ENCODE results near the gene GBGT1. TPM values are rescaled to one million over a fixed set of nuclear protein-coding genes. Genes with fewer than 3 reads are reported as not detected.

The GBGT1 gene
- total and polyA plus RNA-seq, 9 of the 15 experiments (the other 6 are each of a cell fraction or from before 2014, with no cell fraction given): 0.55 to 25.8 (median 13.7) TPM

DNA sequence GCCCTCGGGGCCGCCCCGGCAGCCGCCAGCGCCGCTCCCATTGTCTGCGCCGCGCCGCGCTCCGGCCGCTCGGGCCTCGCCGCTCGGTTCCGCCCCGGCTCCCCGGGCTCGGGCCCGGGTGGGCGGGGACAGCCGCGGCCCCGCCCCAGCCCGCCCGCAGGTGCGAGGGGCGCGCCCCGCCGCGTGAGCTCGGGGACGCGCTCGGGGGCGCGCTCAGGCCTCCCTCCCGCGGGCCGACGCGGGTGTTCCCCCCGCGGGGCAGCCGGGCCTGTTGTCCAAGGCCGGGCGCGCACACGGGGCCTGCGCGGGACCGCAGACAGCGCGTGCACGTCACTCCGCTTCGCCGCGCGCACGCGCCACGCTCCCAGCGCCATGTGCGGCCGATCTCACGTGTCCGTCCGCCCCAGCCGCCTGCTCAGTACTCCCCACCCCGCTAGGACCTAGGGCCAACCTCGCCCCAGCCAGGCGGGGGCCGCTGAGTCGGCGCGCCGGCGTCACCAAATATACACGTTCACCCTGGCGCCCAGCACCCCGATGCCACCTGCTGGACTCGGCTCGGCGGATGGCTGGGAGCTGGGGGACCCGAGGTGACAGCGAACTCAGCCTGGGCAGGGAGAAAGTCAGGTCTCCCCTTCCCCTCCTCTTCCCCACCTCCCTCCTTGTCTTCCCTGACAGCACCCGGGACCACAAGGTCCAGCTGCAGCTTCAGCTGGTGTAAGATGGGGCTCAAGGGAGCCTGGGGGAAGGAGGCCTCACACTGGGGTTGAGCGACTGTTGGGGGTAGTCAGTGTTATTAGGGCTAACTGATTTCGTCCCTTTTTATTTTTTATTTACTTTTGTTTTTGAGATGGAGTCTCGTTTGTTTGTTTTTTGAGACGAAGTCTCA is 14.3 kb downstream of the GBGT1 start (continued):
- TF ChIP-seq ZNF324 (CRISPR knock-in tag; IDR thresholded peaks at IDR 0.05) (peak; percentile 47; the same call in 1 of the 2 replicates), NFE2L1 (tag; IDR thresholded peaks at IDR 0.05; ENCODE audit: borderline replicate concordance, low read depth) (no peak), NCOA1 (IDR thresholded peaks at IDR 0.05; ENCODE audit: low read depth) (no peak), TCF7 (IDR thresholded peaks at IDR 0.05; ENCODE audit: borderline replicate concordance) (0 out of 2 replicates have a peak, but pooled peaks have one; percentile 58), RBM14 (IDR thresholded peaks at IDR 0.05; ENCODE audit: borderline replicate concordance, insufficient read depth, low read depth, low read length) (no peak), ZNF75A (CRISPR knock-in tag; IDR thresholded peaks at IDR 0.05) (no peak), ZNF165 (CRISPR knock-in tag; IDR thresholded peaks at IDR 0.05; ENCODE audit: borderline replicate concordance) (0 out of 2 replicates have a peak, but pooled peaks have one; percentile 60), PTRF (tag; IDR thresholded peaks at IDR 0.05) (no peak), YBX1 (IDR thresholded peaks at IDR 0.05) (no peak), LARP7 (IDR thresholded peaks at IDR 0.05) (peak; percentile 28; the same call in 1 of the 2 replicates), RBM25 (IDR thresholded peaks at IDR 0.05; ENCODE audit: low read depth, low read length, severe bottlenecking) (no peak), MAZ (CRISPR knock-in tag; conservative IDR thresholded peaks at IDR 0.05 in 1 of 2, IDR thresholded peaks at IDR 0.05 in 1 of 2) (peak; percentile 97 to 98), MTA3 (IDR thresholded peaks at IDR 0.05; ENCODE audit: borderline replicate concordance) (peak; percentile 82; the same call in 1 of the 2 replicates), TRIM24 (IDR thresholded peaks at IDR 0.05) (no peak), SNRNP70 (optimal IDR thresholded peaks at IDR 0.05; ENCODE audit: low read depth, low read length) (no peak), NCOA4 (IDR thresholded peaks at IDR 0.05; ENCODE audit: partially characterized antibody) (no peak), KDM2B (CRISPR knock-in tag; IDR thresholded peaks at IDR 0.05) (no peak), EWSR1 (IDR thresholded peaks at IDR 0.05; ENCODE audit: borderline replicate concordance, low read depth, partially characterized antibody) (no peak), ZNF696 (CRISPR knock-in tag; conservative IDR thresholded peaks at IDR 0.05) (no peak)
- TF ChIP-seq, protein P1, sequence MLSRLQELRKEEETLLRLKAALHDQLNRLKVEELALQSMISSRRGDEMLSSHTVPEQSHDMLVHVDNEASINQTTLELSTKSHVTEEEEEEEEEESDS (CRISPR knock-in tag; IDR thresholded peaks at IDR 0.05): no peak
- TF ChIP-seq, protein P2, sequence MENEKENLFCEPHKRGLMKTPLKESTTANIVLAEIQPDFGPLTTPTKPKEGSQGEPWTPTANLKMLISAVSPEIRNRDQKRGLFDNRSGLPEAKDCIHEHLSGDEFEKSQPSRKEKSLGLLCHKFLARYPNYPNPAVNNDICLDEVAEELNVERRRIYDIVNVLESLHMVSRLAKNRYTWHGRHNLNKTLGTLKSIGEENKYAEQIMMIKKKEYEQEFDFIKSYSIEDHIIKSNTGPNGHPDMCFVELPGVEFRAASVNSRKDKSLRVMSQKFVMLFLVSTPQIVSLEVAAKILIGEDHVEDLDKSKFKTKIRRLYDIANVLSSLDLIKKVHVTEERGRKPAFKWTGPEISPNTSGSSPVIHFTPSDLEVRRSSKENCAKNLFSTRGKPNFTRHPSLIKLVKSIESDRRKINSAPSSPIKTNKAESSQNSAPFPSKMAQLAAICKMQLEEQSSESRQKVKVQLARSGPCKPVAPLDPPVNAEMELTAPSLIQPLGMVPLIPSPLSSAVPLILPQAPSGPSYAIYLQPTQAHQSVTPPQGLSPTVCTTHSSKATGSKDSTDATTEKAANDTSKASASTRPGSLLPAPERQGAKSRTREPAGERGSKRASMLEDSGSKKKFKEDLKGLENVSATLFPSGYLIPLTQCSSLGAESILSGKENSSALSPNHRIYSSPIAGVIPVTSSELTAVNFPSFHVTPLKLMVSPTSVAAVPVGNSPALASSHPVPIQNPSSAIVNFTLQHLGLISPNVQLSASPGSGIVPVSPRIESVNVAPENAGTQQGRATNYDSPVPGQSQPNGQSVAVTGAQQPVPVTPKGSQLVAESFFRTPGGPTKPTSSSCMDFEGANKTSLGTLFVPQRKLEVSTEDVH (IDR thresholded peaks at IDR 0.05; ENCODE audit: low read depth, partially characterized antibody): no peak
- TF ChIP-seq, protein P3, sequence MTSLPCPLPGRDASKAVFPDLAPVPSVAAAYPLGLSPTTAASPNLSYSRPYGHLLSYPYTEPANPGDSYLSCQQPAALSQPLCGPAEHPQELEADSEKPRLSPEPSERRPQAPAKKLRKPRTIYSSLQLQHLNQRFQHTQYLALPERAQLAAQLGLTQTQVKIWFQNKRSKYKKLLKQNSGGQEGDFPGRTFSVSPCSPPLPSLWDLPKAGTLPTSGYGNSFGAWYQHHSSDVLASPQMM (CRISPR knock-in tag; IDR thresholded peaks at IDR 0.05): no peak
- TF ChIP-seq, protein P4, sequence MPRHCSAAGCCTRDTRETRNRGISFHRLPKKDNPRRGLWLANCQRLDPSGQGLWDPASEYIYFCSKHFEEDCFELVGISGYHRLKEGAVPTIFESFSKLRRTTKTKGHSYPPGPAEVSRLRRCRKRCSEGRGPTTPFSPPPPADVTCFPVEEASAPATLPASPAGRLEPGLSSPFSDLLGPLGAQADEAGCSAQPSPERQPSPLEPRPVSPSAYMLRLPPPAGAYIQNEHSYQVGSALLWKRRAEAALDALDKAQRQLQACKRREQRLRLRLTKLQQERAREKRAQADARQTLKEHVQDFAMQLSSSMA (CRISPR knock-in tag; IDR thresholded peaks at IDR 0.05): peak; percentile 86

All from K562 (cell line).